Parathyroid adenoma (tissue), 2 donors: ENCODE data around the gene LPAR6.

ENCODE experiments used
- H2AFZ ChIP-seq: fragments of 300-600 bp; sonication (generic); one replicate; pipeline ENCODE4 v1.7.0; 2017; ENCODE audit warnings: antibody characterized with exemption, mild to moderate bottlenecking
- H3K27ac ChIP-seq: fragments of 300-600 bp; sonication (generic); one replicate; pipeline ENCODE4 v1.7.0; 2017
- H3K27me3 ChIP-seq: fragments of 300-600 bp; sonication (generic); one replicate; pipeline ENCODE4 v1.7.0; 2017; ENCODE audit warnings: low read length; ENCODE audit not compliant: control insufficient read depth, insufficient read depth
- H3K36me3 ChIP-seq: fragments of 300-600 bp; sonication (generic); one replicate; pipeline ENCODE4 v1.7.0; 2017; ENCODE audit warnings: low read length; ENCODE audit not compliant: control insufficient read depth, insufficient read depth
- H3K4me1 ChIP-seq: fragments of 300-600 bp; sonication (generic); one replicate; pipeline ENCODE4 v1.7.0; 2017; ENCODE audit warnings: control low read depth
- H3K4me2 ChIP-seq: fragments of 300-600 bp; sonication (generic); one replicate; pipeline ENCODE4 v1.7.0; 2017; ENCODE audit warnings: low read length
- H3K4me3 ChIP-seq: fragments of 300-600 bp; sonication (generic); one replicate; pipeline ENCODE4 v1.7.0; 2017; ENCODE audit warnings: low read depth, low read length
- H3K79me2 ChIP-seq: fragments of 300-600 bp; sonication (generic); one replicate; pipeline ENCODE4 v1.7.0; 2017; ENCODE audit warnings: control low read depth
- H3K9ac ChIP-seq: fragments of 300-600 bp; sonication (generic); one replicate; pipeline ENCODE4 v1.7.0; 2017; ENCODE audit warnings: mild to moderate bottlenecking
- H3K9me3 ChIP-seq: fragments of 300-600 bp; sonication (generic); one replicate; pipeline ENCODE4 v1.7.0; 2017; ENCODE audit warnings: low read length; ENCODE audit not compliant: control insufficient read depth
- CTCF ChIP-seq: fragments of 300-600 bp; sonication (generic); IDR thresholded peaks from one replicate; pipeline ENCODE4 v1.7.0; 2017; ENCODE audit warnings: antibody characterized with exemption, mild to moderate bottlenecking
- donor health status: primary hyperparathyroidism.

LPAR6 gene

GRCh38 chr13:48369988-48370387, 42.9 kb downstream of the LPAR6 start:
- no peaks in the 10 kb centered on the region for H3K36me3 ChIP-seq
- no peak for TF ChIP-seq CTCF
- no peak overlapping the region for H3K4me2 ChIP-seq
- H3K79me2 ChIP-seq: no peaks in the 10 kb centered on the region
- no peak overlapping the region for H3K27ac ChIP-seq
- H3K4me3 ChIP-seq: no peak overlapping the region
- no peaks in the 10 kb centered on the region for H3K4me1 ChIP-seq
- H3K9me3 ChIP-seq: no peaks in the 10 kb centered on the region
- no peak overlapping the region for H3K9ac ChIP-seq
- no peak overlapping the region for H2AFZ ChIP-seq
- no peaks in the 10 kb centered on the region for H3K27me3 ChIP-seq
